A549 (cell line): ENCODE results near the gene MMD. TPM values are rescaled to one million over a fixed set of nuclear protein-coding genes. Genes with fewer than 3 reads are reported as not detected.
"Not testable (repeated sequence)": the region's sequence is repeated elsewhere in the genome, so short reads cannot be mapped to it uniquely, and the experiment has no call there.

Experiments used
- ATAC-seq, 2 experiments: fragments of 200-7000 bp in 1 of 2; fragments of >200 bp in 1 of 2; cut with Nextera tagmentation in 1 of 2; cut with Tn5 transposase in 1 of 2; 3 replicates each; pipeline versions ENCODE4 v1.8.0 to v1.9.1; 2018 to 2020; ENCODE audit warnings: mild to moderate bottlenecking in 1 of 2, moderate library complexity in 1 of 2
- CTCF ChIA-PET: fragments of 300-600 bp; sonication (Branson Sonifier 250); formaldehyde crosslinking; extraction: SDS; loops from one replicate; lab custom pipeline; 2021; ENCODE audit warnings: antibody characterized with exemption, inconsistent platforms; lab: Yijun Ruan, JAX
- POLR2A ChIA-PET: fragments of 350-600 bp; formaldehyde crosslinking; extraction: SDS; loops from one replicate; lab custom pipeline; 2021; ENCODE audit warnings: antibody characterized with exemption, inconsistent platforms; lab: Yijun Ruan, JAX
- DNase-seq, 2 experiments: peaks; one replicate each; pipeline versions ENCODE4 v3.0.0 to v3.0.0-alpha.2; 2011 to 2016; ENCODE audit warnings: low read depth in 1 of 2, low spot score in 1 of 2
- FAIRE-seq: peaks from 2 replicates; lab custom pipeline; 2011; peaks lifted over from hg19 to GRCh38; lab: Jason Lieb, UNC
- H3K27ac ChIP-seq, 2 experiments: fragments of >200 bp; sonication (Bioruptor Twin); formaldehyde crosslinking; 3 replicates each; pipeline ENCODE4 v1.5.1; 2016 to 2017
- H3K4me1 ChIP-seq: fragments of >200 bp; sonication (Bioruptor Twin); formaldehyde crosslinking; 3 replicates; pipeline ENCODE4 v1.6.1; 2016
- H3K4me2 ChIP-seq: fragments of >200 bp; sonication (Bioruptor Twin); formaldehyde crosslinking; 3 replicates; pipeline ENCODE4 v1.6.1; 2016
- H3K4me3 ChIP-seq: fragments of >200 bp; sonication (Bioruptor Twin); formaldehyde crosslinking; 3 replicates; pipeline ENCODE4 v1.5.1; 2016
- H3K9me3 ChIP-seq: fragments of >200 bp; sonication (Bioruptor Twin); formaldehyde crosslinking; 3 replicates; pipeline ENCODE4 v1.6.1; 2016
- BHLHE40 ChIP-seq: IDR thresholded peaks from 2 replicates; pipeline ENCODE4 v1.6.1; 2012; ENCODE audit warnings: low read depth, low read length, inconsistent platforms
- CBX2 ChIP-seq: fragments of 200-600 bp; sonication (generic); IDR thresholded peaks from 2 replicates; pipeline ENCODE4 v1.6.1; 2016; ENCODE audit warnings: low read depth, mild to moderate bottlenecking, borderline replicate concordance
- CBX8 ChIP-seq: fragments of 200-600 bp; sonication (generic); IDR thresholded peaks from 2 replicates; pipeline ENCODE4 v1.6.1; 2016
- CEBPB ChIP-seq, 2 experiments: fragments of >200 bp in 1 of 2; sonication (Bioruptor Twin) in 1 of 2; formaldehyde crosslinking in 1 of 2; IDR thresholded peaks; 2 replicates each; pipeline ENCODE4 v1.6.1; 2012 to 2016
- ESRRA ChIP-seq: fragments of 150-350 bp; IDR thresholded peaks from 2 replicates; pipeline ENCODE4 v1.6.1; 2014; ENCODE audit warnings: mild to moderate bottlenecking, low read length, borderline replicate concordance
- GATA3 ChIP-seq: IDR thresholded peaks from 2 replicates; pipeline ENCODE4 v1.6.1; 2012; ENCODE audit warnings: borderline replicate concordance
- HDAC2 ChIP-seq: fragments of 200-600 bp; sonication (generic); IDR thresholded peaks from 2 replicates; pipeline ENCODE4 v1.6.1; 2016
- HOXA7 ChIP-seq: fragments of 250-450 bp; sonication (Bioruptor Pico); IDR thresholded peaks from 2 replicates; pipeline ENCODE4 v1.5.0; 2020; ENCODE audit warnings: mild to moderate bottlenecking, moderate library complexity
- HOXB5 ChIP-seq: fragments of 250-450 bp; sonication (Bioruptor Pico); IDR thresholded peaks from 2 replicates; pipeline ENCODE4 v1.5.0; 2020; ENCODE audit warnings: mild to moderate bottlenecking, moderate library complexity
- KDM1A ChIP-seq: fragments of 200-600 bp; sonication (generic); IDR thresholded peaks from 2 replicates; pipeline ENCODE4 v1.6.1; 2016; ENCODE audit warnings: low read depth, mild to moderate bottlenecking
- MAFK ChIP-seq: fragments of 450-650 bp; IDR thresholded peaks from 2 replicates; pipeline ENCODE4 v1.6.1; 2014; ENCODE audit not compliant: partially characterized antibody
- MYC ChIP-seq: IDR thresholded peaks from 2 replicates; pipeline ENCODE4 v1.6.1; 2012; ENCODE audit warnings: mild to moderate bottlenecking, inconsistent platforms, low read length, improper control_type of control experiment, borderline replicate concordance
- NFE2L2 ChIP-seq: fragments of 150-350 bp; conservative IDR thresholded peaks from 2 replicates; pipeline ENCODE4 v1.6.1; 2014; ENCODE audit warnings: low read length
- PBX3 ChIP-seq: IDR thresholded peaks from 2 replicates; pipeline ENCODE4 v1.6.1; 2012
- POLR2A ChIP-seq: IDR thresholded peaks from 2 replicates; pipeline ENCODE4 v1.6.1; 2012; ENCODE audit warnings: mild to moderate bottlenecking, low read length
- RAD21 ChIP-seq, 2 experiments: fragments of >200 bp in 1 of 2; sonication (Bioruptor Twin) in 1 of 2; formaldehyde crosslinking in 1 of 2; IDR thresholded peaks in 1 of 2; conservative IDR thresholded peaks in 1 of 2; 2 replicates in 1 of 2; 3 replicates in 1 of 2; pipeline ENCODE4 v1.6.1; 2012 to 2018; ENCODE audit warnings: inconsistent platforms in 1 of 2
- RCOR1 ChIP-seq: fragments of 150-350 bp; IDR thresholded peaks from 2 replicates; pipeline ENCODE4 v1.6.1; 2014; ENCODE audit warnings: antibody characterized with exemption, low read length, low read depth
- RNF2 ChIP-seq: fragments of 200-600 bp; sonication (generic); IDR thresholded peaks from 2 replicates; pipeline ENCODE4 v1.6.1; 2016; ENCODE audit warnings: low read depth, mild to moderate bottlenecking, antibody characterized with exemption, moderate library complexity, borderline replicate concordance
- SMC3 ChIP-seq: fragments of >200 bp; sonication (Bioruptor Twin); formaldehyde crosslinking; IDR thresholded peaks from 3 replicates; pipeline ENCODE4 v1.6.1; 2018; ENCODE audit warnings: inconsistent platforms
- SREBF2 ChIP-seq: fragments of 450-650 bp; IDR thresholded peaks from 2 replicates; pipeline ENCODE4 v1.6.1; 2014; ENCODE audit warnings: mild to moderate bottlenecking, moderate library complexity
- ZC3H11A ChIP-seq: fragments of 450-650 bp; IDR thresholded peaks from 2 replicates; pipeline ENCODE4 v1.6.1; 2014; ENCODE audit warnings: antibody characterized with exemption, mild to moderate bottlenecking
- ZNF302 ChIP-seq: fragments of 250-450 bp; sonication (Bioruptor Pico); IDR thresholded peaks from 2 replicates; pipeline ENCODE4 v1.9.0; 2021; ENCODE audit warnings: inconsistent platforms, mild to moderate bottlenecking, moderate library complexity
- WGBS: methylation state at CpG from one replicate; pipeline ENCODE4 v1.1.6; 2017; ENCODE audit errors: missing lambda C conversion rate; 5-methylcytosine and 5-hydroxymethylcytosine counted together
- polyA plus RNA-seq, 4 experiments: library from polyadenylated mRNA; depleted of rRNA in 3 of 4; stranded (reverse); fragments of >200 nt; fragmentation: RNase III in 1 of 4; extraction: RNeasy Plus Mini Kit Qiagen cat#74134 plus additional on column Dnase treatment in 1 of 4; gene quantifications; 2 replicates in 3 of 4; 3 replicates in 1 of 4; pipeline ENCODE4 v1.2.3, GENCODE V29; 2011 to 2017
- TF ChIP-seq, protein P1 (sequence below): fragments of 150-350 bp; IDR thresholded peaks from 2 replicates; pipeline ENCODE4 v1.6.1; 2014; ENCODE audit warnings: low read depth, mild to moderate bottlenecking, low read length
- TF ChIP-seq, protein P2 (sequence below): IDR thresholded peaks from 2 replicates; pipeline ENCODE4 v1.6.1; 2012
- TF ChIP-seq, protein P3 (sequence below): fragments of 250-450 bp; sonication (Bioruptor Pico); IDR thresholded peaks from 2 replicates; pipeline ENCODE4 v1.5.0; 2021; ENCODE audit warnings: mild to moderate bottlenecking, moderate library complexity, borderline replicate concordance

The MMD gene
- polyA plus RNA-seq, 2 of the 4 experiments (the other 2 are of a cell fraction): 22.5 to 54.7 TPM

DNA sequence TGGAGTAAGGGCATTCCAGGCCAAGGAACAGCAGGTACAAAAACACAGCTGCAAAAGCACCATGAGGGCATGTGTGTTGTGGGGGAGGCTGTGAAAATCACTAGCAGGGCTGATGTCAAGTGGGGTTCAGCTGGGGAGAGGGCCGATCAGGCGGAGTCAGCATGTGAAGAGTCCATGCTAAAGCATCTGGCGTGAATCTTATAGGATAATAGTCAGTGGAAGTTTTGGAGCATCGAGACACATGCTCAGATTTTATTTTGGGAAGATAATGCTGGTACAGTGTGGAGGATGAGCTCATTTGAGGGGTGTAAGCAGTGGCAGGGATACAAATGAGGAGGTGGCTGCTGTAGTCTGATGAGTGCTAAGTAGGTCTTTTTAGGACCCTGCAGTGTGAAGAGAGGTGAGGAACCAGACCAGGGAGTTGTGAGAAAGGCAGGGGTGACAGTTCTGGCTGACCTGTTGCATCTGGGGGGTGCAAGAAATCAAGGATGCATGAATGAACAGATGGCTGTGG is 30.3 kb downstream of the MMD start (continued):
- no peak for TF ChIP-seq HOXB5 (CRISPR knock-in tag)
- no peak for TF ChIP-seq RAD21 (conservative IDR thresholded peaks at IDR 0.05 in 1 of 2, IDR thresholded peaks at IDR 0.05 in 1 of 2)

DNA sequence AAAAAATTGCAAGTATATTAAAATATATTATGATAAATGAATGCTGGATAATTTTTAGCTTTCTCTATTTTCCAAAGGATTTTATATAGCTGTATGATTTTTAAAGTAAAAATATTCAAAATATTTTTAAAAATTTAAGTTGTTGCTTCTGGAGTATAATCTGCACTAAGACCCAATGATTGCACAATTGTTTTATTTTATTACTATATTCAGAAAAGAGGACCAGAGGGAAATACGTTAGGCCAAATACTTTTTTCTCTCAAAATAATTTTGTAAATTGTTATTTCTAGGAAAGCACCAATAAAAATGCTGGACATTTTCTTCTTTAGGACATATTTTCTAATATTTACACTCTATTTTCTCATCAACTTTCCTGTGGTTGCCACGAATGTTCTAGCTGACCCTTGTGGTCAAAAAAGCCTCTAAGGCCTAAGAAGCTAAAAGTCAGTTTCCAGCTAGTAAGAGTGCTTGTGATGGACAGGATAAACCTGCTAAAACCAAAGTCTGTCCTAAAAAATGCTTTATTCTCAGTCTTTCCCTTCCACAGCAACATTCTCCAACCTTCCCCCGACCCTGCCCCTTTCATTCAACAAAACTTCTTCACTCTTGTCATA is 31.2 kb downstream of the MMD start:
- ATAC-seq: no peak
- H3K4me1 ChIP-seq: peaks cover 11% of the 10 kb centered on the region; the same call in 2 of the 3 replicates
- no peak overlapping the region for H3K4me2 ChIP-seq
- no peak overlapping the region for H3K27ac ChIP-seq
- no peak overlapping the region for H3K4me3 ChIP-seq
- no peaks in the 10 kb centered on the region for H3K9me3 ChIP-seq
- no peak for DNase-seq
- ChIA-PET POLR2A (no interaction called here), CTCF (interaction anchor here (1.0 to 4.6 kb wide), 6 partner anchors 11 to 120 kb away, joined by 3 to 19 read pairs (median 6); no protein-coding TSS in a partner anchor)
- WGBS: 73% methylated on average over 3 of the region's 3 CpGs
- FAIRE-seq: no peak
- TF ChIP-seq CEBPB (IDR thresholded peaks at IDR 0.05) (peak in 1 of 2 experiments; percentile 37; a peak in 2 of 4 replicates), RCOR1 (no peak), NFE2L2 (no peak), CBX2 (no peak), CBX8 (no peak), KDM1A (no peak), HOXA7 (CRISPR knock-in tag) (no peak), ZNF302 (CRISPR knock-in tag) (no peak)

DNA sequence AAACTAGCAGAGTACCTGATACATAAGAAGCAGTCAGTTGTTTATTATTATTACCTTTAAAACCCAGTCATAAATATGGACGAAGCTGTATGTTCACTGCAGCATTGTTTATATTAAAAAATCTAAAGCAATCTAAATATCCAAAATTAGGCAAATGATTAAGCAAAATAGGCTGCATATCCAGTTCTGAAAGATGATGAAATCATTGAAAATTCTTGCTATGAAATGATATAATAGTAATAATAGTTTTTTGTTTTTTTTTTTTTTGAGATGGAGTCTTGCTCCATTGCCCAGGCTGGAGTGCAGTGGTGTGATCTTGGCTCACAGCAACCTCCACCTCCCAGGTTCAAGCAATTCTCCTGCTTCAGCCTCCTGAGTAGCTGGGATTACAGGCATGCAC is 31.9 kb downstream of the MMD start:
- H3K4me1 ChIP-seq, POLR2A ChIA-PET, FAIRE-seq, H3K27ac ChIP-seq, H3K4me2 ChIP-seq, H3K4me3 ChIP-seq, DNase-seq, ATAC-seq, H3K9me3 ChIP-seq: not testable (repeated sequence)
- 78% methylated on average over 1 of the region's 1 CpG for WGBS
- CTCF ChIA-PET: interaction anchor here (0.7 to 4.6 kb wide), 5 partner anchors 12 to 123 kb away, joined by 3 to 19 read pairs (median 5); no protein-coding TSS in a partner anchor

DNA sequence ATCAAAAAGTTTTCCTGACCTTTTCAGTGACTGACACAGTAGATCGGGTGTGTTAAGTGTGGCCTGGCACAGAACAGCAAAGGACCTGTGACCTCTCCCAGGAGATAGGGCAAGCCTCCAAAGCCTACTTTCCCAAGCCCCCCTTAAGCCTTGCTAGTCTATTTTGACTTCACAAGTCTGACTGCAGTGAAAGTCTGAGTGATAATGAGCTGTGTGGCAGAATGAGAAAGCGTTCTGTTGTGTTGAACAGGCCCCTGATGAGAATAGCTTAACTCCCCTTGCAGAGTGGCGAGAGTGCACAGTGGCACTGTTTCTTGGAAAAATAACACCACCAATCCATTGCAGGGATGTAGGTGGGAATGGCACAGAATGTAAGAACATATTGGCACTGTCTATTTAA is 32.8 kb downstream of the MMD start:
- TF ChIP-seq, protein P1, sequence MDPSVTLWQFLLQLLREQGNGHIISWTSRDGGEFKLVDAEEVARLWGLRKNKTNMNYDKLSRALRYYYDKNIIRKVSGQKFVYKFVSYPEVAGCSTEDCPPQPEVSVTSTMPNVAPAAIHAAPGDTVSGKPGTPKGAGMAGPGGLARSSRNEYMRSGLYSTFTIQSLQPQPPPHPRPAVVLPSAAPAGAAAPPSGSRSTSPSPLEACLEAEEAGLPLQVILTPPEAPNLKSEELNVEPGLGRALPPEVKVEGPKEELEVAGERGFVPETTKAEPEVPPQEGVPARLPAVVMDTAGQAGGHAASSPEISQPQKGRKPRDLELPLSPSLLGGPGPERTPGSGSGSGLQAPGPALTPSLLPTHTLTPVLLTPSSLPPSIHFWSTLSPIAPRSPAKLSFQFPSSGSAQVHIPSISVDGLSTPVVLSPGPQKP: no peak
- TF ChIP-seq MAFK (no peak), GATA3 (no peak), SMC3 (no peak), SREBF2 (no peak), ZC3H11A (no peak), PBX3 (no peak), RNF2 (no peak), ESRRA (no peak), HDAC2 (no peak), POLR2A (no peak), BHLHE40 (no peak), MYC (no peak), NFE2L2 (no peak), RAD21 (conservative IDR thresholded peaks at IDR 0.05 in 1 of 2, IDR thresholded peaks at IDR 0.05 in 1 of 2) (no peak)
- TF ChIP-seq, protein P2, sequence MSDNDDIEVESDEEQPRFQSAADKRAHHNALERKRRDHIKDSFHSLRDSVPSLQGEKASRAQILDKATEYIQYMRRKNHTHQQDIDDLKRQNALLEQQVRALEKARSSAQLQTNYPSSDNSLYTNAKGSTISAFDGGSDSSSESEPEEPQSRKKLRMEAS: no peak
- TF ChIP-seq, protein P3, sequence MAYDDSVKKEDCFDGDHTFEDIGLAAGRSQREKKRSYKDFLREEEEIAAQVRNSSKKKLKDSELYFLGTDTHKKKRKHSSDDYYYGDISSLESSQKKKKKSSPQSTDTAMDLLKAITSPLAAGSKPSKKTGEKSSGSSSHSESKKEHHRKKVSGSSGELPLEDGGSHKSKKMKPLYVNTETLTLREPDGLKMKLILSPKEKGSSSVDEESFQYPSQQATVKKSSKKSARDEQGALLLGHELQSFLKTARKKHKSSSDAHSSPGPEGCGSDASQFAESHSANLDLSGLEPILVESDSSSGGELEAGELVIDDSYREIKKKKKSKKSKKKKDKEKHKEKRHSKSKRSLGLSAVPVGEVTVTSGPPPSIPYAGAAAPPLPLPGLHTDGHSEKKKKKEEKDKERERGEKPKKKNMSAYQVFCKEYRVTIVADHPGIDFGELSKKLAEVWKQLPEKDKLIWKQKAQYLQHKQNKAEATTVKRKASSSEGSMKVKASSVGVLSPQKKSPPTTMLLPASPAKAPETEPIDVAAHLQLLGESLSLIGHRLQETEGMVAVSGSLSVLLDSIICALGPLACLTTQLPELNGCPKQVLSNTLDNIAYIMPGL (CRISPR knock-in tag): no peak
- Histone ChIP-seq H3K9me3 (no peaks in the 10 kb centered on the region), H3K27ac (no peak overlapping the region), H3K4me3 (no peak overlapping the region), H3K4me1 (no peaks in the 10 kb centered on the region), H3K4me2 (no peak overlapping the region)
- ChIA-PET POLR2A (interaction anchor here (0.9 kb wide), 1 partner anchor 45 kb away, joined by 4 read pairs; no protein-coding TSS in a partner anchor), CTCF (interaction anchor here (1.3 to 4.6 kb wide), 4 partner anchors 12 to 124 kb away, joined by 3 to 19 read pairs (median 6); no protein-coding TSS in a partner anchor)
- 73% methylated on average over 3 of the region's 3 CpGs for WGBS
- no peak for DNase-seq
- FAIRE-seq: peak; percentile 23
- peak in 1 of 2 experiments; percentile 11; a peak in 2 of 6 replicates for ATAC-seq
